Fibroblast of the conjunctiva (primary cell): ENCODE measurements around the gene CDH22.

Experiments
- DNase-seq: peaks from one replicate; pipeline ENCODE4 v3.0.0-alpha.2; 2010; ENCODE audit warnings: low read depth

The CDH22 gene

DNA sequence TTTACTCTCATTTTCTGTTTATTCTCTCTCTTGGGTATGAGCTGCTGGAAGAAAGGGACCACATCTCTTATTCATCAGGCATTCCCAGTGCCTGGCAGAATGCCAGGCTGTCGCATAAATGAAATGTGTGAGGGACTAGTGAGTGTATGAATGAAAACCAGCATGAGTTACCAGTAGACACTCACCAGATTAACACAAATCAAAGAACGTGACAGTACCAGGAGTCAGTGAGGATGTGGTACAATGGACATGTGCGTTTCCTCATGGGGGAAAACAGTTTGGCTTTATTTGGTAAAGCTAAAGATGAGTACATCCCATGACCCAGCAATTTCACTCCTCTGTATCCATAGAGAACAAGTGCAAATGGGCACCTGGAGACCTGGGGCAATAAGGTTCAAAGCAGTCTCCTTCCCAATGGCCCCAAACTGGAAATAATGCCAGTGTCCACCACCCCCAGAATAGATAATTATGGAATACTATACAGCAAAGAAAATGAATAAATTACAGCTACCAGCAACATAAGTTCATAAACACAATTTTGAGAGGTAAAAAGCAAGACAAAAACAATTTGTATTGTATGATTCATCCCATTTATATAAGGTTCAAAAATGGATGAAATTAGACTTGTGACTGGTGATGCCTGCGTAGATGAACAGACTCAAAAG lies 93.3 kb downstream of the CDH22 start:
- DNase-seq = no peak

DNA sequence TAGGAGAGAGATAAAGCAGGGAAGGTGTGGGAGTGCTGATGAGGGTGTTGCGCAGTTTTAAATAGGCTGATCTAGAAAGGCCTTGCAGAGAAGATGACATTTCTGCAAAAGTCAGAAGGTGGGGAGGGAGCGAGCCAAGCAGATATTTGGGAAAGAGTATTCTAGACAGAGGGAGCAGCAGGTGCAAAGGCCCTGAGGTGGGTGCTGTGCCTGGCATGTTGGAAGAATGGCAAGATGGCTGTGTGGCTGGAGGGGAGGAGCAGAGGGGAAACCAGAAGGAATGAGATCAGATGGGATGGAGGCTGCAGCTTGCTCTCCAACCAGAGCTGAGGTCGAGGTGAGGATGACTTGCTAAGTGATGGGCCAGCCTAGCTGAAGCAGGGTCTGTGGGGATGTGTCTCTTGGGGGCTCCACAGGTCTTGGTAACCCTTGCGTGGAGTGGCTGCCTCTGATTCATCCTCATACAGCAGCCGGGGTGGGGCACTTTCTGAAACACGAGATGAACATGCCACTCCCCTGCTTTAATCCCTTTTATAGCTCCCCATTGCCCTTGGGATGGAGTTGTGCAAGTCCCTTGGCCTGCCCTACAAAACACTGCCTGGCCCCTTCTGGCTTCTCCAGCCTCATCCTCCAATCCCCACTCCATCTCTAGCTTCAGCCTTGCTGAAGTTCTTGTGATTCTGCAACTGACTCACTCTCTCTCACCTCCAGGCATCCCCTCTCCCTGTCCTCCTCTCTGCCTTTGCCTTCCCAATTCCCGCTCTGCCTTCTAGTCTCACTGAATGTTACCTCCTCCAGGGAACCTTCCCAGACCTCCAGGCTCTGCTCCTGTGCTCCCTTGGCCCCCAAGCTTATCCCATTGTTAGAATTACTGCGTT lies 94.1 kb downstream of the CDH22 start:
- peak; percentile 53 for DNase-seq

DNA sequence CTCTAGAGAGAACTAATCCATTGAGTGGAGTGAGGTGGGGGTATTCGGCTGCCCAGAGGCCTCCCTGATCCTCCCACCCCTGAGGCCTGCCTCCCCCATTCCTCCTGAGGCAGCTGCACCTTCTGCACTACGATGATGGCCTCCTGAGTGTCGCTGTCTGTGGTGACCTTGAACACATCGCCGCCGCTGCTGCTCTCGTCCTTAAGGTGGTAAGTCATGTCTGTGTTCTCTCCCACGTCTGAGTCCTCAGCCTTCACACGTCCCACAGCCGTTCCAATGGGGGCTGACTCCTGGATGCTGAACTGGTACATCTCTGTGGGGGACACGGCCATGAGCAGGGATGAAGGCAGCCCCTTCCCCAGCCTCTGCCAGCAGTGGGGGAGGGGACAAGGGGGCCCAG lies 95.4 kb downstream of the CDH22 start:
- no peak for DNase-seq

DNA sequence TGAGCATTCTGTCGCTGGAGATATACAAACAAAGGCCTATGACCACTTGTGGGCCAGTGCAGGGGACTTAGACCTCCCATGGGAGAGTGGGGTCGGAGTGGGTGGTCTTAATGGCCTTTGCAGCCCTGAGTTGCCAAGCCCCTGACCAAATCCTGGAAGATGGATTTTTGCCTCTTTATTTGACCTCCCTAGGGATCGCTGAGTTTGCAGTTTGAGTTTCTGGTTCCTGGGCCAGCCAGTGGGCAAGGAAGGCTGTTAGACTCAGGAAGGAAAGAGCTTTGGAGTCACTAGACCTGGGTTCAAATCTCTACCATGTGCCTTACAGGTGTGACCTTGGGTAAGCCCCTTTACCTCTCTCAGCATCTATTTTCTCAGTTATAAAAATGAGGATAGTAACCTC lies 96.0 kb downstream of the CDH22 start:
- no peak for DNase-seq

DNA sequence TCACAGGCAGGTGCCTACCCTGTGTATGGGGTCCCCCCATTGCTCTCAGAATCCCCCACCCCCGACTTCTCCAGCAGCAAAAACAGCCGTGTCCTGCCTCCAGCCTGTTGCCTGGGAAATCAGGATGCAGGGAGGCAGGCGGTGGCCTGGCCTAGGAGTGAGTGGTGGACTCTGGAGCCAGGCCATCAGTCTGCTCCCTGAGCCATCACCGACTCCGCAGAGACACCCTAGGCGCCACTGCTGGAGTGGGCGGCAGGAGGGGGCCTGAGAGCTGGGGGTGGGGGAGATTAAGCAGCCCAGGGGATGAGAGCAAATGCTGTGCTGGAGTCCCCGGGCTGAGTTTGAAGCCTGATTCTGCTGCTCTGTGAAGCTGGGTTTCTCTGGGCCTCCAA lies 97.0 kb downstream of the CDH22 start:
- no peak for DNase-seq

DNA sequence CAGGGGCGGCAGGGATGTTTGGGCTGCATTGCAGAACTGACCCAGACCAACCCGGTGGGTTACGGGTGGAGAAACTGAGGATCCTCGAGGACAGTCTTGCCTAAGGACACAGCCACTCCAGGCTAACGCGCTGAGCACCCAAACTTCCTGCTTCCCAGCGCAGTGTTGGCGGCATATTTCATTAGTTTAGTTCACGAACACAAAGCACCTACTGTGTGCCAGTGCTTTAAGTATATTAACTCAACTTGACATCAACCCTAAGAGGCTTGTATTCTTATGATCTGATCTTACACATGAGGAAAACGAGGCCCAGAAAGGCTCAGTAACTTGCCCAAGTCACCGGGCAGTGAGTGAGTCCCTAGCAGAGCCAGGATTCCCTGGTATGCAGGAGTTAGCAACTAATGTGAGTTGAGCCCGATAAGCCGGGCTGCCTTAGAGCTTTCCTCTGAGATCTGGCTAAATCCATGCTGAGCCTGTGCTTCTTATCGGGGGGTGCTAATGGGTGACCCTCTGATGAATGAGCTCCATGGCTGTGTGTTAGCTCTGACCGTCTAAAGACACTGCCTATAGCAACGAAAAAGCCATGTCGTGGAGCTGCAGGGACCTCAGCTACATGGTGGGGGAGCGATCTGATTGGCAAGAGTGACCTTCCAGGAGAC lies 97.5 kb downstream of the CDH22 start:
- DNase-seq = no peak

DNA sequence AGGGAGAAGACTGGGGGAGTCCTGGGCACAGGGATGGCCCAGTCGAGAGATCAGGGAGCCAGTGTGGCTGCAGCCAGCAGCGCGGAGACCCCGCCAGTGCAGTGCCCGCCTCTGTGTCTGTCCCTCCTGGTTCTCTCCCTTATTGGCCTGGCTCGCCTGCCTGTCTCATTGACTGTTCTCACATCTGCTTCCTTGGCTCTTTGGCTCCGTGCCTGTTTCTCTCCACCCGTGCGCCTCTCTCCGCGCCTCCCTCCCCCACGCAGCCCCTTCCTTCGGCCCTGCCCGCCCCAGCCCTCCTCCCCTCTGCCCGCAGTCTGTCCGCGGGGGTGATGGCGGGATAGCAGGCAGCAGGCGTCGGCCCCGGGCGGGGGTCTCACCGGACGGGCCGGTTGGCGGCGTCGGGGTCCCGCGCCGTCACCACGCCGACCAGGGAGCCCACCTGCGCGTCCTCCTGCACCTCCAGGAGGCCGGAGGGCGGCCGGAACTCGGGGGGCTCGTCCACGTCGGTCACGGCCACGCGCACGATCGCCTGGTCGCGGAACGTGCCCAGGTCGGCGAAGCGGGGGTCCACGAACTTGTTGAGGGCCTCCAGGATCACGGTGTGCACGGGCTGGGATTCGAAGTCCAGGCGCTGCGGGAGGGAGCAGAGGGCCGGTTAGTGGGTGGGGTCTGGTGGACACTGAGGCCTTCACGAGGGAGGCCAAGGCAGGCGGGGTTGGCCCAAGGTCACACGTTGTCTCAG lies 98.2 kb downstream of the CDH22 start:
- DNase-seq = no peak

DNA sequence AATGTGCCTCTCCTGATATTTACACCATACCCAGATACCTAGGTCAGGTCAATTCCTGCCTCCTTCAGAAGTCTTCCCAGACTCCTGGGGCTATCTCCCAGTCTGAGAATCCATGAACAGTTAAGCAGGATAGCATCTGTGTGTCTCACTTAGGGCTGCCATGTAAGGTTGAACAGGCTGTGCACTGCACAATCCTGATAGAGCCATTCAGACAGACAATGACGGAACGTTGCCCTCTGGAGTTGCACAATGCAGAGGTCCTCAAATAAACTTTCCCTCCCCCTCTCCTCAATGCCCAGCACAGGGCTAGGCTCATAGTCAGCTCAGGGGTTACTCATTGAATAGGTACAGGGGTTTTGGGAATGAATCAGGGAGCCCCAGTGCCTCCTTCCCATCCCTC lies 100.5 kb downstream of the CDH22 start:
- no peak for DNase-seq

DNA sequence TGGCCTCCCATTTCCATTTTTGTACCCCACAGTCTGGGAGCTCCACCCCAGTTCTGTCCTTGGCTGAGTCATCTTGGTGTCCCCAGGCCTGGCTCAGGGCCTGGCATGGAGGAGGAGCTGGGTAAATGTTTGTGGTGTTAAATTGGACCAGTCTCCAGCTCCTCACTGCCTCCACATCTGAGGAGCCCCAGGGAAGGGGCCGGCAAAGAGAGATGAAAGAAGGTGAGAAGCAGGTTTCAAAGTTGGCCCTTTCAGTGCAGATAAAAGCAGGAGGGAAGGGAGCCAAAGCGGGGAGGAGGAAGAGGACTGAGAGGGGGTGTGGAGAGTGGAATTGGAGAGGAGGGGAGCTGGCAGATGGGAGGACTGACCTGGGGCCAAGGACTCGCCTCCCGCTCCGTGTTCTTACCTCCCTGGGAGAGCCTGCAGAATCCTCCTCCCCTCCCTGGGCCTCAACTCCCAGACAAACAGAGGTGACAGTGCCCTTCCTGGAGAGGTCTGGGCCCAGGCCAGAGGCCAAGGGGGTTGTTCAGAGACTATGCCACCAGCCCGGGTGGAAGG lies 101.2 kb downstream of the CDH22 start:
- DNase-seq = no peak

DNA sequence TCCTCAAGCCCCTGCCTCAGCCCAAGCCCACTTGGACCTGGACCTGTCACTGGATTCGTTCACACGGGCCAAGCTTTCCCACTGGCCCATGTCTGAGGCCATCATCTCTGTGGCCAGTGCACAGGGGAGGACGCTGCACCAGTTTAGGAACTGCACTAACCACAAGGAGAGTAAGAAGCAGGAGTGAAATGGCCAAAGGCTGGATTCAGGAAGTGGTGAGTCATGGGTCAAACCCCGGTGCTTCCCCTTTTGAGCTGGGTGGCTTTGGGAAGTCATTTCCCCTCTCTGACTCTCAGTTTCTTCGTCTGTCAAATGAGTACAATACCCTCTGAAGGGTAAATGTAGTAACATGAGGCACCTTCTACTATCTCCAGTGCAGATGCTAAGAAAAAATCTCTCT lies 102.3 kb downstream of the CDH22 start:
- DNase-seq = no peak

DNA sequence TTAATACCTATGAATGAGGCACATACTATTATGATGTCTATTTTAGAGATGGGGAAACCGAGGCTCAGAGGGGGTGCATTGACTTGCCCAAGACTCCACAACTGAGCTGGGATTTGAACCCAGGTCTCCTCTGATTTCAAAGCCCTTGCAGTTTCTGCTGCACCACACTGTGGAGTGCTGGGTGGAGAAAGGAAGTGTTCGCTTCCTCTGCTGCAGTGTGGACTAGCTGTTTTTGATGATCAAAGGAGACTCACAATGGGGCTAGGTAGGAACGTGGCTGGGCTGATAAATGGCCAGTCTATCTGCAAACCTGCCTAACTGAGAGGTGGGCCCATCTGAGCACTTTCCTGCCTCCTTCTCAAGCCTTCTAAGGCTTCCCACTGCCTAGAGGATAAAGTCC lies 102.9 kb downstream of the CDH22 start:
- DNase-seq = no peak

DNA sequence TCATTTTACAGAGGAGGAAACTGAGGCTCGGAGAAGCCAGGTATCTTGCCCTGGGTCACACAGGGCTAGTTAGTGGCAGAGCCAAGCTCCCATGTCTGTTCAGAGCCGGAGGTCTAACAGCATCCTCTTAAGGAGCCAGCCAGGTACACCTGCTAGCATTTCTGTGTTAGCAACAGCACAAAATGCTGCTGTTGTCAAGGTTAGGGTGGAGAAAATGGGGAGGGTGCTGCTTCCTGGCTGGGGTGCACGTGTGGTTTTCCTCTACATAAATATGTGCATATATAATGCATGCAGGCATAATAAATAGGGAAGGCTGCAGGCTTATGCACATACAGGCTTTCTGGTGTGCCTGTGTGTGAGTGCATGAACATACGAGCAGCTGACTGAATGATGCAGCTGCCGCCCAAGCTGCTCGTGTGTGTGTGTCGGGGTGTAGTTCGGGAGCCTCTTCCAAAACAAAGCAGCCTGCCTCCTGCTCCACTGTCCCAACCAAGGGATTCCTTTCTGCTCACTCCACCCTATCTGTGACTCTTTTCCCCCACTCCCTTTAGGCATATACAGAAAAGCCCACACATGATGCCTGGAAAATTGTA lies 103.6 kb downstream of the CDH22 start:
- no peak for DNase-seq

DNA sequence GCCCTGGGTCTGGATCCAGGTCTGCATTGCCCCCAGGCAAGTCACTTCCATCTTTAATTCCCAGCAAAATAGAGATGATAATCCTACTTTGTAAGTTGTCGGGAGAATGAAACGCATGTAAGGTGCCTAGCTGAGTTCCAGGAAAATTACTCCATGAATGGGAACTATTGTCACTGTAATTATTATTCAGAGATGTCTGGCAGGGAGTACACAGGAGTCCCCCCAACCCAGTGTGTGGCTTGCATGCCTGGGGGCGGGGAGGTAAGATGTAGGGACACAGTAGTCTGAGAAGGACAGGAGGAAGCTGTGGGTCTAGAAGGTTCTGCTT lies 104.8 kb downstream of the CDH22 start:
- DNase-seq = no peak

DNA sequence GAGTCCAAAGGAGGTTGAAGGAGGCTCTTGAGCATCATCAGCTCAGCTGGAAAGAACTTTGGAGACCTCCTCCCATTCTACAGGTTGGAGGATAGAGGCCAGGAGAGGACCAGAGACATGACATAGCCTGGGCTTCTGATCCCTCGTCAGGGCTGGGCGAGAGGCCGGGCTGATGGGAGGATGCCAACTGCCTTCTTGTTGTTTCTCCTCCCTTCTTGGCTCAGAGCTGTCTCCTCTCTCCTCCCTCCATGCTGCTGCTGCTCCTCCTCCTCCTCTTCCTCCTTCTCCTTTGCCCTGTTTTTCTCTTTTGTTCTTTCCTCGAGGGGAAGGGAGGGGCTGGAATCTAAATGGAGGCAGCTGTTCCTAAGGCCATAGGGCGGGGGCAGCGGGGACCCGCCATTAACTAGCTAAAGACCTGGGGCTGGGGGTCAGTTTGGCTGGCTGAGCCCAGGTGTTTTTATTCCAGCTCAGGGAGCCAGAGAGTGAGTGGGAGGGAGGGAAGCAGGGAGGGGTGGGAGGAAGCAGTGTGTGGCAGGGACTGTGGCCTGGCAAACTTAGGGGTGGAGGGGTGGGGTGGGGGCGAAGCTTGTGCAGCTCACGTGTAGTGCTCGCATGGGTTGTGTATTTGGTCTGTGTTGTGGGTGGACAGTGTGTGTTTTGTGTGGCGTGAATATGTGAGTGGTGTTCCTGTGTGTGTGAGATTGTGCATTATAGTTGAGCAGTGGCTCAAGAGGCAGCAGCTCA lies 105.4 kb downstream of the CDH22 start:
- peak; percentile 8 for DNase-seq

DNA sequence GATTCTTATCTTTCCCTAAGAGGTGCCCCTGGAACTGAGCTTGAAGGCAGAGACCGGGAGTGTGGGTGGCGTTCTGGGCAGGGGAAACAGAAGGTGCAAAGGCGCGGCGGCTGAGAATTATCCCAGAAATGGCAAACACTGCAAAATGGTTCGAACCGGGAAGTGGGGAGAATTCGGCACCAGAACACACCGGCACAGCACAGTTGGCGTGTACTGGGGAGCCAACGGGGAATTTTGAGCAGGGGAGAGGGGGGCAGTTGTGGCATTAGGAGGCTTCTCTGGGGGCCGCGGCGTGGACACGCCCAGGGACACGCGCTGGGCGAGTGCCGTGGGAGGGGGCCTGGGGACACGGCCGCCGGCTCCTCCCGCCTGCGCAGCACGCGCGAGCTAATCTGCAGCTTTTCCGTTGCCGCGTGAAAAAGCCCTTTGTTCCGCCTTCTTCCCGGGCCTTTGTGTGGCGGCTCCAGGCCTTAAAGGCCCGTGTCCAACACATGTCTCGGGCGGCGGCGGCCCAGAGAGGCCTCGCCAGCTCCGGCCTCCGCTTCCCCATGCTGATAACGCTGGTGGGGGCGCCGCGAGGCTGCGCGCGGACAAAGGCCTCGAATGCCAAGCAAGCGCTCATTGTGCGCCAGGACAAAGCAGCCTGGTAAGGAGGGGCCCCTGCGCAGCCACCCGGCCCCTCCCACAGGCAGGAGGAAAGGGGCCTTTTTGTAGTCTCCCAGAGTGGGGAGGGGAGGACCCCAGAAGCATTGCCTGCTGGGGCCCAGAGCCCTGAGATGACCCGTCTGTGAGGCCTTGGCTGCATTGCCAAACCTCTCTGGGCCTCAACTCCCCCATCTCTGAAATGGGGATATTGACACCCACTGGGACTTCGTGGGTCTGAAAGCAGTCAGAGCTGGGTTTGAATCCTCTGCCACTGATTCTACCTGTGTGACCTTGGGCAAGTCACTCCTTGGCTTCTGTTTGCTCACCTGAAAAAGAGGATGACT lies 107.4 kb downstream of the CDH22 start:
- DNase-seq = no peak

DNA sequence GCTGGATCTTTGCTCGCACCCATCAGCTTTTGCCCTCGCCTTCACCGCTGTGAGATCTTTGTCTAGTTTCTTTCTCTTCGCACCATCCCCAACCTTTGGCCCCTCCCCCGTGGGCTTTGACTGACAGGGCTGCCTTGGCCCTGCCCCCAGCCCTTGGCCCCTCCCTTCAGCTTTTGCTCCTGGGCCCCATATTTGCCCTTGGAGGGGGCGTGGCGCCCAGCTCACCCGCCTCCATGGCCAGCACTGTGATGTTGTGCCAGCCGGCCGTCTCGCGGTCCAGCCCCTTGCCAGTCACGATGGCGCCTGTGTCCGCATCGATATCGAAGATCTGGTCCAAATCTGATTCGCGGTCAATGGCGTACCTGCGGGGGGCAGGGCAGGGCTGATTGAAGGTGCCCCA lies 109.1 kb downstream of the CDH22 start:
- no peak for DNase-seq

DNA sequence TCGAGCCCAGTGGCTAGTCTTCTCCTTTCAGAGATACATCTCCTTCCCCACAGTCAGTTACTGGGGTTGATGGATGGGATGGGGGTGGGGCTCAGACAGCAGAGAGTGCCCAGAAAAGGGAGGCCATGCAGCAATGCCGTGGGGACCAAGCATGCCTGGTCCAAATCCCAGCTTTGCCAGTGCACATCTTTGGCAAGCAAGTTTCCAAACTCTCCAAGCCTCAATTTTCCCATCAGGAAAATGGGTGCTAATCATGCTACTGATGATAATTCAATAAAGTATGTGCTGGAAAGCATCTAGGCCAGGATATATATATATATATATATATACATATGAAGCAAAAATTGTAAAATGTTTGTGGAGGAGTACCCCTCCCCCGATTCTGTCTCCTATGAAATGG lies 111.3 kb downstream of the CDH22 start:
- DNase-seq = no peak

DNA sequence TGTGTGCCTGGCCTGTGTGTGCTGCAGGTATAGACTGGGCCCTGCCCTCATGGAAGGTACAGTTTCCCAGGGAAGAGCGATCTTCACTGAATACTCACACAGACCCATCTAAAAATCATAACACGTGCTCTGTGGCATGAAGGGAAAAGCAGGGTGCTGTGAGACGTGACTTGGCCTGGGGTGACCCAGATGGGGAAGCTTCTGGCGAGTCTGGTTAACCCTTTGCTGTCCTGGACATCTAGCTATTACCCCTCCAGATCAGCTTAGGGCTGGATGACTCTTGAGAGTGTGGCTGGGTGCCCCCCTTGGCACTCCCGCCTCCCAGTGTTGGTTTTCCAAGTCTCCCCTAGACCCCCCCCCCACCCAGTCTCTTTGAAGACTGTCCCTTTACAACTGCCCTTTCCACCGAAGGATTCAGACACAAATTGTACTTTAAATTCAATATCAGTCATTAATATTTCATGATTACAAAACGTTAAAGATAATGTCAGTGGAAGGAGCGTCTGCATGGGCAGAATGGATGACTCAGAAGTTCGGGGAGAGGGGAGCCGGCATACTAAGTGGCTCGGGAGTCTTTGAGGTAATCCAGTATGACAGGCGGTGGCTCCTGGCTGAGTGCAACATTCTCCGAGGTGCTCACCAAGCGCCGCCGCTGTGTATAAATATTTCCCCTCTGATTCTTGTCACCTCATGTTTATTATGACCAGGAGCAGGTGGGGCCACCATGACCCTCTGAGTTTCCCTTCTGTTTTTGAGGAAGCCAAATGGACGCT lies 112.8 kb downstream of the CDH22 start:
- DNase-seq = no peak

DNA sequence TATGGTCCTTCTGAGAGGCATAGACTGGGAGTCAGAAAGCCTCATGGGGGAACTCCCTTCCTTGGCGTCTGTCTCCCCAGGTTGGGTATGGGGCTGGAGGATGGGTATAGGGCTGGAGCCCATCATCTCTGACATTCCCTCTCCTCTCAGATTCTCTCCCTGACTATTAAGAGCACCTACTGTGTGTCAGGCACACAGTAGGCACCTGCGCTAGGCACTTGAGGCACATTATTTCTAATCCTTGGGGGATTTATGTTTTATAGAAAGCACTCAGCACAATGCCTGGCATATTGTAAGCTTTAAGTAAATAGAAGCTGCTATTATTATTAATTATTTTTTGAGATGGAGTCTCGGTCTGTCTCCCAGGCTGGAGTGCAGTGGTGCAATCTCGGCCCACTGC lies 113.9 kb downstream of the CDH22 start:
- no peak for DNase-seq
